BJ (cell line): ENCODE measurements around the gene FBXL14. TPM values are rescaled to one million over a fixed set of nuclear protein-coding genes. Genes with fewer than 3 reads are reported as not detected.

Experiments used
- CTCF ChIA-PET: fragments of 350-600 bp; formaldehyde crosslinking; extraction: SDS; loops from one replicate; lab custom pipeline; 2021; ENCODE audit warnings: antibody characterized with exemption, inconsistent platforms; lab: Yijun Ruan, JAX
- POLR2A ChIA-PET: fragments of 300-600 bp; sonication (Branson Sonifier 250); formaldehyde crosslinking; extraction: SDS; loops from one replicate; lab custom pipeline; 2021; ENCODE audit warnings: antibody characterized with exemption; lab: Charles Lee
- DNase-seq: peaks from one replicate; pipeline ENCODE4 v3.0.0-alpha.2; 2011; ENCODE audit warnings: low read depth
- H3K27me3 ChIP-seq: 2 replicates; pipeline ENCODE4 v1.6.0; 2011; ENCODE audit warnings: low read length; ENCODE audit not compliant: control insufficient read depth, insufficient read depth
- H3K36me3 ChIP-seq: 2 replicates; pipeline ENCODE4 v1.5.1; 2011; ENCODE audit warnings: low read length; ENCODE audit not compliant: control insufficient read depth, insufficient read depth
- H3K4me3 ChIP-seq: 2 replicates; pipeline ENCODE4 v1.5.1; 2011; ENCODE audit warnings: low read depth, mild to moderate bottlenecking, control low read depth, low read length
- CTCF ChIP-seq: IDR thresholded peaks from 2 replicates; pipeline ENCODE4 v1.5.1; 2011; ENCODE audit warnings: low read depth, mild to moderate bottlenecking, control low read depth, inconsistent platforms, low read length, moderate library complexity; ENCODE audit not compliant: insufficient read depth
- polyA plus RNA-seq: library from polyadenylated mRNA; depleted of rRNA; stranded (reverse); fragments of >200 nt; gene quantifications from 2 replicates; pipeline ENCODE4 v1.2.3, GENCODE V29; 2011

FBXL14 gene
- polyA plus RNA-seq, 1 experiment = 9.4 TPM

- ChIA-PET POLR2A (no interaction called here), CTCF (interaction anchor here (1.2 to 1.5 kb wide), 3 partner anchors 10 to 299 kb away, joined by 3 to 5 read pairs (median 3); no protein-coding TSS in a partner anchor)
- H3K4me3 ChIP-seq = no peak overlapping the region
- no peaks in the 10 kb centered on the region for H3K27me3 ChIP-seq
- no peak for TF ChIP-seq CTCF
- H3K36me3 ChIP-seq = peaks cover 4% of the 10 kb centered on the region
- no peak for DNase-seq
Measured at GRCh38 chr12:1640328-1641234, 46.2 kb upstream of the FBXL14 start.

- POLR2A ChIA-PET = no interaction called here
- peaks cover 7% of the 10 kb centered on the region for H3K36me3 ChIP-seq
- no peak for DNase-seq
Measured at GRCh38 chr12:1639538-1639937, 45.2 kb upstream of the FBXL14 start.

DNA sequence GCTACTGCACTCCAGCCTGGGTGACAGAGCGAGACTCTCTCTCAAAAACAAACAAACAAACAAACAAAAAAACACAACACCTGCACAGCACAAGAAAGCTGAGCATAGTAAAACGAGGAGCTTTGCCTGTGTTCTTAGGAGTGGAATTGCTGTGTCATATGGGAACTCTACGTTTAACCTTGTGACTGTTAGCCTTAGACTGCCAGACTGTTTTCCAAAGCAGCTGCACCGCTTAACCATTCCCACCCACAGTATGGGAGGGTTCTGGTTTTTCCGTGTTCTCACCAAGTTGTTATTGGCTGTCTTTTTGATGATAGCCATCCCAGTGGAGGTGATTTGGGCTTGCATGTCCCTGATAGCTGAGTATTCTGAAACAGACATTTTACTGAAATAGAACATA is 43.8 kb upstream of the FBXL14 start:
- ChIA-PET CTCF (interaction anchor here (0.6 to 1.6 kb wide), 4 partner anchors 10 to 153 kb away, joined by 3 to 9 read pairs (median 4); no protein-coding TSS in a partner anchor), POLR2A (no interaction called here)
- no peak for DNase-seq
- TF ChIP-seq CTCF = no peak
- H3K4me3 ChIP-seq = no peak overlapping the region
- H3K36me3 ChIP-seq = peaks cover 9% of the 10 kb centered on the region
- H3K27me3 ChIP-seq = no peaks in the 10 kb centered on the region

More at GRCh38 chr12:1639538-1639937, 45.2 kb upstream of the FBXL14 start:
- no peak overlapping the region for H3K4me3 ChIP-seq
- no peaks in the 10 kb centered on the region for H3K27me3 ChIP-seq
- no peak for TF ChIP-seq CTCF
- CTCF ChIA-PET = interaction anchor here (1.2 to 1.3 kb wide), 2 partner anchors 9 to 152 kb away, joined by 3 read pairs; no protein-coding TSS in a partner anchor

- TF ChIP-seq CTCF = no peak
- H3K36me3 ChIP-seq = peaks cover 8% of the 10 kb centered on the region
- no peak for DNase-seq
- ChIA-PET CTCF (interaction anchor here (0.9 to 6.1 kb wide), 22 partner anchors 9 to 517 kb away, joined by 3 to 63 read pairs (median 6); partner anchors contain the start of gene FBXL14), POLR2A (no interaction called here)
- H3K4me3 ChIP-seq = no peak overlapping the region
- H3K27me3 ChIP-seq = no peaks in the 10 kb centered on the region
Measured at GRCh38 chr12:1635301-1636095, 41.1 kb upstream of the FBXL14 start.
